Mucosa of descending colon (tissue), 3 donors: ENCODE results near the gene FEM1B. TPM values are rescaled to one million over a fixed set of nuclear protein-coding genes. Genes with fewer than 3 reads are reported as not detected.

Source experiments
- ATAC-seq: fragments of 200-7000 bp; cut with Tn5 transposase; one replicate; pipeline ENCODE4 v1.9.1; 2020; ENCODE audit warnings: mild to moderate bottlenecking, moderate library complexity
- DNase-seq, 3 donors: peaks; one replicate each; pipeline ENCODE4 v3.0.0-alpha.2; 2020
- H3K36me3 ChIP-seq: fragments of 200-600 bp; one replicate; pipeline ENCODE4 v1.8.0; 2021; ENCODE audit warnings: low read depth, mild to moderate bottlenecking
- H3K4me1 ChIP-seq: fragments of 200-600 bp; one replicate; pipeline ENCODE4 v1.8.0; 2021; ENCODE audit warnings: low read depth, mild to moderate bottlenecking
- H3K4me3 ChIP-seq: fragments of 200-600 bp; one replicate; pipeline ENCODE4 v1.8.0; 2021; ENCODE audit warnings: mild to moderate bottlenecking
- H3K9me3 ChIP-seq: fragments of 200-600 bp; one replicate; pipeline ENCODE4 v1.8.0; 2021; ENCODE audit warnings: mild to moderate bottlenecking
- CTCF ChIP-seq: fragments of 200-600 bp; IDR thresholded peaks from one replicate; pipeline ENCODE4 v1.8.0; 2022; ENCODE audit warnings: antibody characterized with exemption, mild to moderate bottlenecking
- intact Hi-C, 2 donors: fragments of 100-400 bp; cut with DNase I in 1 of 2; cut with micrococcal nuclease in 1 of 2; formaldehyde crosslinking; loops; one replicate each; pipeline versions ENCODE4 v1.11.0 to v1.11.1; 2022; cut with DNase I, micrococcal nuclease
- total RNA-seq, 3 donors: library from RNA; stranded (reverse); fragmentation: NEBNext Ultra II Directional in 2 of 3; extraction: Animal tissue kit (Norgen Biotek cat#: 25700) in 2 of 3; gene quantifications; one replicate each; pipeline versions ENCODE4 v1.2.1 to v1.2.4, GENCODE V29; 2021 to 2023
- donor health status: DM: no; HTN: no; CAD: no; lungs with moderate emphysema.
- donor health status: DM: no; HTN: no; CAD: no.
- donor health status: DM: no; HTN: yes; CAD: no.

FEM1B gene
- total RNA-seq, 3 donors from 2014 or later, result 50.4 to 65.3 (median 65.3) TPM

GRCh38 chr15:68305420-68305871 is 27.9 kb downstream of the FEM1B start:
- no peak for TF ChIP-seq CTCF
- no peak for ATAC-seq
- no peak overlapping the region for H3K4me3 ChIP-seq
- peaks cover 5% of the 10 kb centered on the region for H3K4me1 ChIP-seq
- no peaks in the 10 kb centered on the region for H3K9me3 ChIP-seq
- intact Hi-C loops, result loop anchor here in 1 of 2 donors (5.0 kb wide), 1 partner anchor 53 kb away; no protein-coding TSS in a partner anchor
- peak in 1 of 3 donors; percentile 26 for DNase-seq
- H3K36me3 ChIP-seq, result no peaks in the 10 kb centered on the region

GRCh38 chr15:68307131-68307928 is 29.8 kb downstream of the FEM1B start:
- ATAC-seq, result no peak
- H3K4me1 ChIP-seq, result no peaks in the 10 kb centered on the region
- peak in 1 of 3 donors; percentile 22 for DNase-seq

GRCh38 chr15:68309024-68309423 is 31.5 kb downstream of the FEM1B start:
- no peak overlapping the region for H3K4me3 ChIP-seq
- no peaks in the 10 kb centered on the region for H3K36me3 ChIP-seq
- DNase-seq (no peak), ATAC-seq (no peak)
- no peaks in the 10 kb centered on the region for H3K9me3 ChIP-seq
- TF ChIP-seq CTCF, result no peak
- intact Hi-C loops, result loop anchor here in 1 of 2 donors (5.0 kb wide), 1 partner anchor 57 kb away; no protein-coding TSS in a partner anchor
- H3K4me1 ChIP-seq, result no peaks in the 10 kb centered on the region

More at GRCh38 chr15:68307131-68307928, 29.8 kb downstream of the FEM1B start:
- intact Hi-C loops, result loop anchor here in 1 of 2 donors (5.0 kb wide), 1 partner anchor 55 kb away; no protein-coding TSS in a partner anchor
- H3K4me3 ChIP-seq, result no peak overlapping the region
- no peak for TF ChIP-seq CTCF
- no peaks in the 10 kb centered on the region for H3K36me3 ChIP-seq
- H3K9me3 ChIP-seq, result no peaks in the 10 kb centered on the region

GRCh38 chr15:68310178-68310803 is 32.7 kb downstream of the FEM1B start:
- Histone ChIP-seq H3K4me3 (no peak overlapping the region), H3K36me3 (no peaks in the 10 kb centered on the region), H3K9me3 (no peaks in the 10 kb centered on the region), H3K4me1 (no peaks in the 10 kb centered on the region)
- DNase-seq (no peak), ATAC-seq (no peak)
- intact Hi-C loops, result loop anchor here in 1 of 2 donors (10.0 kb wide), 1 partner anchor 235 kb away; no protein-coding TSS in a partner anchor
- TF ChIP-seq CTCF, result no peak

- intact Hi-C loops, result loop anchor here in 1 of 2 donors (10.0 kb wide), 1 partner anchor 234 kb away; no protein-coding TSS in a partner anchor
- Histone ChIP-seq H3K9me3 (no peaks in the 10 kb centered on the region), H3K36me3 (no peaks in the 10 kb centered on the region), H3K4me1 (no peaks in the 10 kb centered on the region), H3K4me3 (no peak overlapping the region)
- ATAC-seq, result no peak
- TF ChIP-seq CTCF, result no peak
- no peak for DNase-seq
These were observed 33.4 kb downstream of the FEM1B start for GRCh38 chr15:68310804-68311463.
